Activated T-helper 1 cell treated with anti-CD3 and anti-CD28 coated beads, Interleukin-2, amount 50 U/mL, for 16 hours (primary cell): Measurements from ENCODE around the gene ZFAND5.

ENCODE experiments used
- DNase-seq, 2 donors: peaks; one replicate each; pipeline ENCODE4 v3.0.0-alpha.2; 2020; ENCODE audit warnings: low read depth in 1 of 2, low spot score in 1 of 2

The ZFAND5 gene

GRCh38 chr9:72326641-72327040 is 38.4 kb downstream of the ZFAND5 start:
- DNase-seq: no peak

- no peak for DNase-seq
Measured at GRCh38 chr9:72324974-72325373, 40.0 kb downstream of the ZFAND5 start.

- DNase-seq: no peak
Measured at GRCh38 chr9:72322678-72323077, 42.3 kb downstream of the ZFAND5 start.

- DNase-seq: no peak
Measured at GRCh38 chr9:72322259-72322658, 42.7 kb downstream of the ZFAND5 start.

- DNase-seq: no peak
Measured at GRCh38 chr9:72315510-72316311, 49.3 kb downstream of the ZFAND5 start.

- no peak for DNase-seq
Measured at GRCh38 chr9:72315089-72315509, 49.9 kb downstream of the ZFAND5 start.

GRCh38 chr9:72313507-72313906 is 51.5 kb downstream of the ZFAND5 start:
- DNase-seq: no peak

- no peak for DNase-seq
Measured at GRCh38 chr9:72312386-72312987, 52.5 kb downstream of the ZFAND5 start.

- no peak for DNase-seq
Measured at GRCh38 chr9:72309364-72310133, 55.5 kb downstream of the ZFAND5 start.

GRCh38 chr9:72306761-72307160 is 58.2 kb downstream of the ZFAND5 start:
- no peak for DNase-seq

- DNase-seq: no peak
Measured at GRCh38 chr9:72305707-72306106, 59.3 kb downstream of the ZFAND5 start.

GRCh38 chr9:72305102-72305546 is 59.9 kb downstream of the ZFAND5 start:
- DNase-seq: no peak

- no peak for DNase-seq
Measured at GRCh38 chr9:72304538-72304937, 60.5 kb downstream of the ZFAND5 start.
